Activated B cell treated with CpG ODN at 0.5 μM for 24 hours (primary cell): Measurements from ENCODE around the gene KRT86. TPM values are rescaled to one million over a fixed set of nuclear protein-coding genes. Genes with fewer than 3 reads are reported as not detected.
"Not testable (repeated sequence)": the region's sequence is repeated elsewhere in the genome, so short reads cannot be mapped to it uniquely, and the experiment has no call there.

Source experiments
- ATAC-seq: fragments of 200-7000 bp; cut with Tn5 transposase; one replicate; pipeline ENCODE4 v1.10.0; 2021; ENCODE audit warnings: low read depth, mild to moderate bottlenecking, moderate library complexity
- CTCF ChIA-PET: fragments of 350-600 bp; sonication (Branson Sonifier 250); formaldehyde crosslinking; loops from one replicate; lab custom pipeline; 2021; ENCODE audit warnings: antibody characterized with exemption; lab: Charles Lee
- POLR2A ChIA-PET: fragments of 350-600 bp; sonication (Branson Sonifier 250); formaldehyde crosslinking; loops from one replicate; lab custom pipeline; 2021; ENCODE audit warnings: antibody characterized with exemption; lab: Charles Lee
- DNase-seq: peaks from one replicate; pipeline ENCODE4 v3.0.0; 2022
- H3K27ac Mint-ChIP-seq: one replicate; pipeline ENCODE4 v1.8.0; 2020; ENCODE audit warnings: mixed read lengths
- H3K27me3 Mint-ChIP-seq: one replicate; pipeline ENCODE4 v1.8.0; 2021; ENCODE audit warnings: mixed read lengths
- H3K36me3 Mint-ChIP-seq: one replicate; pipeline ENCODE4 v1.8.0; 2021; ENCODE audit warnings: low read depth, mixed read lengths
- H3K4me1 Mint-ChIP-seq: one replicate; pipeline ENCODE4 v1.8.0; 2021; ENCODE audit warnings: mixed read lengths
- H3K4me3 Mint-ChIP-seq: one replicate; pipeline ENCODE4 v1.8.0; 2020; ENCODE audit warnings: mild to moderate bottlenecking, mixed read lengths
- H3K9me3 Mint-ChIP-seq: one replicate; pipeline ENCODE4 v1.8.0; 2020; ENCODE audit warnings: mixed read lengths
- intact Hi-C: fragments of 100-400 bp; cut with micrococcal nuclease; formaldehyde crosslinking; loops from one replicate; pipeline ENCODE4 v1.15.1; 2024
- total RNA-seq: library from RNA; stranded (reverse); gene quantifications from 2 replicates; pipeline ENCODE4 v1.2.3, GENCODE V29; 2022
- TF ChIP-seq, protein P1 (sequence below): fragments of 200-600 bp; IDR thresholded peaks from one replicate; pipeline ENCODE4 v1.8.0; 2022; ENCODE audit warnings: antibody characterized with exemption, mild to moderate bottlenecking

Gene KRT86
- total RNA-seq, 1 donor from 2014 or later = not detected

DNA sequence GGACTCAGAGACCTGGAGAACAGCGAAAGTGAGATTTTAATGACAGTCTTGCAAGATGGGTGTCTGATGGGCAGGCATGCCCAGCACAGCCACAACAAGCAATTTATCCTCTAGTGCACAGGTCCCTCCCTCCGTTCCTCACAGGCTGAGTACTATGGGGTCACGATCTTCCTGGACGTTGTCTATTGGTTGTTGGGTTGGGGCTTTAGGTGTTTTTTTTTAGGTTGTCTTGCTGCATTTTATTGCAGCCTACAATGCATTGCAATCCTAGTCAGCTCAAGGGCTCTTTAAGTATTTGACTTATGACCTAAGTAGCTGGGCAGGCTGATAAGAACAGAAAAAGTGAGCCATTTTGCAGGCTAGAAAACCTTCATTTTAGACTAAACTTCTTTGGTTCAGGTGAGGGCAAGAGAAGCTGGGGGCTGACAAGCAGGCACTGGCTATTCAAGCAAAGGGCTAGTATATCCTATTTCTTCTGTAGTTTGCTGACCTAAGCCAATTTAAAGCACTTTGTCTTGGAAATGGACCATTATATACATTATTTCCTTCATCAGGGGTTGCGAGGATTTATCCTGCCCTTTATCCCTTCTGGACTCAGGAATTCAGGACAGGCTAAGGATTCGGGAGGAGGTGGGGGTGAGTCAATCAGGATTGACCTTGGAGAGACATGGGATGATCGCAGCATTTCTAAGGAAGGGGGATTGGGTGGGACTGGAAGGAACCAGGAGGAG lies 35.4 kb upstream of the KRT86 start:
- Mint-ChIP-seq H3K4me3 (no peak overlapping the region), H3K9me3 (no peaks in the 10 kb centered on the region), H3K36me3 (no peaks in the 10 kb centered on the region), H3K27me3 (peaks cover 23% of the 10 kb centered on the region), H3K4me1 (peaks cover 7% of the 10 kb centered on the region), H3K27ac (no peak overlapping the region)
- POLR2A ChIA-PET = no interaction called here
- TF ChIP-seq, protein P1, sequence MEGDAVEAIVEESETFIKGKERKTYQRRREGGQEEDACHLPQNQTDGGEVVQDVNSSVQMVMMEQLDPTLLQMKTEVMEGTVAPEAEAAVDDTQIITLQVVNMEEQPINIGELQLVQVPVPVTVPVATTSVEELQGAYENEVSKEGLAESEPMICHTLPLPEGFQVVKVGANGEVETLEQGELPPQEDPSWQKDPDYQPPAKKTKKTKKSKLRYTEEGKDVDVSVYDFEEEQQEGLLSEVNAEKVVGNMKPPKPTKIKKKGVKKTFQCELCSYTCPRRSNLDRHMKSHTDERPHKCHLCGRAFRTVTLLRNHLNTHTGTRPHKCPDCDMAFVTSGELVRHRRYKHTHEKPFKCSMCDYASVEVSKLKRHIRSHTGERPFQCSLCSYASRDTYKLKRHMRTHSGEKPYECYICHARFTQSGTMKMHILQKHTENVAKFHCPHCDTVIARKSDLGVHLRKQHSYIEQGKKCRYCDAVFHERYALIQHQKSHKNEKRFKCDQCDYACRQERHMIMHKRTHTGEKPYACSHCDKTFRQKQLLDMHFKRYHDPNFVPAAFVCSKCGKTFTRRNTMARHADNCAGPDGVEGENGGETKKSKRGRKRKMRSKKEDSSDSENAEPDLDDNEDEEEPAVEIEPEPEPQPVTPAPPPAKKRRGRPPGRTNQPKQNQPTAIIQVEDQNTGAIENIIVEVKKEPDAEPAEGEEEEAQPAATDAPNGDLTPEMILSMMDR = no peak
- ATAC-seq (no peak), DNase-seq (no peak)
- CTCF ChIA-PET = no interaction called here
- intact Hi-C loops = no loop called here

DNA sequence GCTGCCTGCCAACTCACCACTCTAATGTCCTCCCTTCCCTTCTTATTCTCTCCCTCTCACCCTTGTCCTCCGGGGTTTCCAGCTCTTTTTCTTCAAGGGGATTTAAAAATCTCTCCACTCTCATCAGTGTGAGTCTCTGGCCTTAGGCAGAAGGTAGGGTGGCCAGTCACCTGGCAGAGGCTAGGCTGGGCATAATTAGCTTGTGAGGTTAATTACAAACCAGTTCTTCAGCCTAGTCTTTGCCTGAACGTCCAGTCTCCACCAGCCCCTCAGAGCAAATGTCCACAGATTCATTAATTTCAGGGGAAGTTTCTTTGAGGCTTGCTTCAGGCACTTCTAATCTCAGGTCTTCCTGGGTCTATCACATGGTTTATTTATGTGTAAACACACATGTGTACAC lies 34.7 kb upstream of the KRT86 start:
- ChIA-PET CTCF (no interaction called here), POLR2A (no interaction called here)
- no peaks in the 10 kb centered on the region for H3K9me3 Mint-ChIP-seq
- peaks cover 17% of the 10 kb centered on the region for H3K27me3 Mint-ChIP-seq
- TF ChIP-seq, protein P1 = no peak
- no peak overlapping the region for H3K27ac Mint-ChIP-seq
- peaks cover 12% of the 10 kb centered on the region for H3K4me1 Mint-ChIP-seq
- no peak overlapping the region for H3K4me3 Mint-ChIP-seq
- H3K36me3 Mint-ChIP-seq = no peaks in the 10 kb centered on the region
- DNase-seq (no peak), ATAC-seq (no peak)
- intact Hi-C loops = no loop called here

DNA sequence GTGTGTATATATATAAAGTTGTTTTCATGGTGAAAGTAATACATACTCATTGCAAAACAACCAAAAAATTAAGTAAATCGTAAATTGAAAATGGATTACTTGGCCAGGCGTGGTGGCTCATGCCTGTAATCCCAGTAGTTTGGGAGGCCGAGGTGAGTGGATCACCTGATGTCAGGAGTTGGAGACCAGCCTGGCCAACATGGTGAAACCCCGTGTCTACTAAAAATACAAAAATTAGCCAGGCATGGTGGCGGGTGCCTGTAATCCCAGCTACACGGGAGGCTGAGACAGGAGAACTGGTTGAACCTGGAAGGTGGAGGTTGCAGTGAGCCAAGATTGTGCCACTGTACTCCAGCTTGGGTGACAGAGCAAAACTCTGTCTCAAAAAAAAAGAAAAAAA lies 34.2 kb upstream of the KRT86 start:
- Mint-ChIP-seq H3K27me3 (peaks cover 17% of the 10 kb centered on the region), H3K4me1 (peaks cover 12% of the 10 kb centered on the region)
- POLR2A ChIA-PET, H3K27ac Mint-ChIP-seq, intact Hi-C loops, H3K9me3 Mint-ChIP-seq, DNase-seq, H3K36me3 Mint-ChIP-seq, CTCF ChIA-PET, H3K4me3 Mint-ChIP-seq, ATAC-seq: not testable (repeated sequence)

DNA sequence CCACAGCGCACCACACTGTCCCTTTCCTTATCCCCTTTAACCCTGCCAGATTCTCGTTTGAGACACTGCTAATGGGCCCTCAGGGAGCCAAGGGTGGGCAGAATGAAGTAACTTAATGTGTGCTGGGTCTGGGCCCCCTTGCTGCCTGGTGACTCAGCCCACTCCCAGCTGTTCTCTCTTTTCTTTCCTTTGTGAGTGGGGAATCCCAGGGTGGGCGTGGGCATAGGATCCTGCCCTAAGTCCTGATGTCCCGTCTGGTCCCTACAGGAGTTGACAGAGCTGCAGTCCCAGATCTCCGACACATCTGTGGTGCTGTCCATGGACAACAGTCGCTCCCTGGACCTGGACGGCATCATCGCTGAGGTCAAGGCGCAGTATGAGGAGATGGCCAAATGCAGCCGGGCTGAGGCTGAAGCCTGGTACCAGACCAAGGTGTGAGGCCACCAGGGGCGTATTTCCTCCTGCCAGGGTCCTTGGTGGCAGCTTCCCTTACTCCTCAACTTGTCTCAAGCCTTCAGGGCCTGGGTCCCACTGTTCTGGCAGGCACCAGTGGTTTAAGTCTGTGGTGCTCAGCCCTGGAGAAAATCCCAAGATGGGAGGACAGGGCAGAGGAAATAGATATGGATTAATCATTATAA lies 33.1 kb upstream of the KRT86 start:
- ChIA-PET POLR2A (no interaction called here), CTCF (interaction anchor here (1.3 kb wide), 1 partner anchor 38 kb away, joined by 3 read pairs; no protein-coding TSS in a partner anchor)
- H3K27ac Mint-ChIP-seq = no peak overlapping the region
- DNase-seq = no peak
- no peaks in the 10 kb centered on the region for H3K36me3 Mint-ChIP-seq
- TF ChIP-seq, protein P1 = no peak
- peaks cover 16% of the 10 kb centered on the region for H3K27me3 Mint-ChIP-seq
- no peak overlapping the region for H3K4me3 Mint-ChIP-seq
- H3K9me3 Mint-ChIP-seq = no peaks in the 10 kb centered on the region
- intact Hi-C loops = no loop called here
- no peak for ATAC-seq
- H3K4me1 Mint-ChIP-seq = peaks cover 12% of the 10 kb centered on the region

DNA sequence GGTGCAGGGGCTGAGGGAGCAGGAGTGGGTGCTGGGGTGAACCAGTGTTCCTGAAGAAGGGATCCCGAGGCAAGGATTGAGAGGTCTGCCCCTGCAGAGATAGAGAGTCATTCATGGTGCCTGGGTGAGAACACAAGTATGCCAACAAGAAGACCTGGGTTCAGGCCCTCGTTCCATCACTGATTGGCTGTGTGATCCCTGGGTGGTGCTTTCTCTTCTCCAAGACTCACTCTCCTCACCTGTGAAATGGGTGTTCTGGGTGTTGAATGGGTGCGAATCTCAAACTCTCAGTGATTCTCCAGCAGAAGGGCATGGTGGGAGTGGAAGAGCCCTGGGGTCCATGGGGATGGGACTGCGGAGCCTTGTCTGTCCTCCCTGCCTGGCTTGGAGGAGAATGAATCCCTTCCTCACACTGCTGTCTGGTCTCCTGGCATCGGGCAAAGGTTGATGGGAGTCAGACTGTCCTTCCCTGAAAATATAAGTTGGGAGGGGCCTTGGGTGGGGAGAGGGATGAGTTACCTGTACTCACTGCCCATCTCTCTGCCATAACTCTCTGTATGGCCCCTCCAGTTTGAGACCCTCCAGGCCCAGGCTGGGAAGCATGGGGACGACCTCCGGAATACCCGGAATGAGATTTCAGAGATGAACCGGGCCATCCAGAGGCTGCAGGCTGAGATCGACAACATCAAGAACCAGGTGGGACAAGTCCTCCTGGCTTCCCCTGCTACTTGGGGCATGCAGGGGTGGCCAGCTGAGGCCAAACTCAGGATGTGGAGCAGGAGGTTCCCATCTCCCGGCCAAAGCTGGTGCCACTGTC lies 31.8 kb upstream of the KRT86 start:
- CTCF ChIA-PET = no interaction called here
- Mint-ChIP-seq H3K27ac (no peak overlapping the region), H3K27me3 (peaks cover 16% of the 10 kb centered on the region), H3K4me1 (peaks cover 12% of the 10 kb centered on the region), H3K36me3 (no peaks in the 10 kb centered on the region), H3K9me3 (no peaks in the 10 kb centered on the region), H3K4me3 (no peak overlapping the region)
- POLR2A ChIA-PET = no interaction called here
- DNase-seq (no peak), ATAC-seq (no peak)
- TF ChIP-seq, protein P1 = no peak
- intact Hi-C loops = no loop called here
